ENCODE measurements around the gene MAP3K14. TPM values are rescaled to one million over a fixed set of nuclear protein-coding genes. Genes with fewer than 3 reads are reported as not detected.

MAP3K14 gene
- polyA plus RNA-seq, 3 donors = 1.4 to 29.9 (median 3.8) TPM

DNA sequence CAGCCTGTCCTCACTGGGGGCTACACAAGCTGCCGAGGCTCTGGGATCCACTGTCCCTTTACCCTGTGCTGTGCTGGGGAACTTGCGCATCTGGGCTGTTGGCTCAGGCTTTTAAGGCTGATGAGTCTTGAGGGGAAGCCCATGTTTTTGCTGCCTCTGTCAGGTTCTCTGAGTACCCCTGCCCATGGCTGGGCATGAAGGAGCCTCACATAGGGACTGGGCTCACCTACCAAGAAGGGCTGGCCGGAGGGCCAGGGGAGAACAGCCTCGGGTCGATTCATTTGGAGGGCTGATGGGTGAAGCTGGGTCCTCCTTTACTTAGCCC lies 80.6 kb downstream of the MAP3K14 start:
- peak overlapping the region in 1 of 2 donors; percentile 62 for H3K27ac ChIP-seq (ENCODE audit: low read depth in 1 of 2, low read length in 2 of 2)
- peaks cover 92 to 99% of the 10 kb centered on the region in 2 donors for H3K36me3 Mint-ChIP-seq
- DNase-seq = no peak
- peaks cover 50% of the 10 kb centered on the region for H3K4me1 Mint-ChIP-seq
- H3K27me3 Mint-ChIP-seq (ENCODE audit: low read depth in 3 of 3) = peaks cover 0 to 4% (median 4%) of the 10 kb centered on the region in 3 donors
- H4K20me1 ChIP-seq (ENCODE audit: insufficient read depth, low read length) = peaks cover 100% of the 10 kb centered on the region
- no peaks in the 10 kb centered on the region for H3K27me3 ChIP-seq (ENCODE audit: control insufficient read depth in 2 of 2, insufficient read depth in 2 of 2, low read length in 2 of 2)
- peaks cover 92 to 93% of the 10 kb centered on the region in 2 donors for H3K36me3 ChIP-seq (replicated peaks in 1 of 2; ENCODE audit: control insufficient read depth in 1 of 2, insufficient read depth in 2 of 2, low read length in 2 of 2)
- no peak overlapping the region for H3K4me3 Mint-ChIP-seq
- peaks cover 93% of the 10 kb centered on the region for H3K79me2 ChIP-seq (ENCODE audit: insufficient read depth, low read length)
- H2AFZ ChIP-seq (ENCODE audit: insufficient read depth, low read depth, low read length, poor library complexity, severe bottlenecking) = no peak overlapping the region
- TF ChIP-seq, protein P1, sequence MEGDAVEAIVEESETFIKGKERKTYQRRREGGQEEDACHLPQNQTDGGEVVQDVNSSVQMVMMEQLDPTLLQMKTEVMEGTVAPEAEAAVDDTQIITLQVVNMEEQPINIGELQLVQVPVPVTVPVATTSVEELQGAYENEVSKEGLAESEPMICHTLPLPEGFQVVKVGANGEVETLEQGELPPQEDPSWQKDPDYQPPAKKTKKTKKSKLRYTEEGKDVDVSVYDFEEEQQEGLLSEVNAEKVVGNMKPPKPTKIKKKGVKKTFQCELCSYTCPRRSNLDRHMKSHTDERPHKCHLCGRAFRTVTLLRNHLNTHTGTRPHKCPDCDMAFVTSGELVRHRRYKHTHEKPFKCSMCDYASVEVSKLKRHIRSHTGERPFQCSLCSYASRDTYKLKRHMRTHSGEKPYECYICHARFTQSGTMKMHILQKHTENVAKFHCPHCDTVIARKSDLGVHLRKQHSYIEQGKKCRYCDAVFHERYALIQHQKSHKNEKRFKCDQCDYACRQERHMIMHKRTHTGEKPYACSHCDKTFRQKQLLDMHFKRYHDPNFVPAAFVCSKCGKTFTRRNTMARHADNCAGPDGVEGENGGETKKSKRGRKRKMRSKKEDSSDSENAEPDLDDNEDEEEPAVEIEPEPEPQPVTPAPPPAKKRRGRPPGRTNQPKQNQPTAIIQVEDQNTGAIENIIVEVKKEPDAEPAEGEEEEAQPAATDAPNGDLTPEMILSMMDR (IDR thresholded peaks at IDR 0.05) = no peak
- 87% methylated on average over 4 of the region's 5 CpGs for WGBS (ENCODE audit: insufficient coverage)
- H3K4me1 ChIP-seq (ENCODE audit: control insufficient read depth in 1 of 2, insufficient read depth in 2 of 2, low read length in 2 of 2) = peaks cover 47% of the 10 kb centered on the region in 2 donors
- H3K9me3 ChIP-seq (replicated peaks in 1 of 2; ENCODE audit: control insufficient read depth in 1 of 2, insufficient read depth in 1 of 2, low read length in 2 of 2) = no peaks in the 10 kb centered on the region
- peak overlapping the region in 2 of 7 donors; percentile 20 to 86 for H3K27ac Mint-ChIP-seq
- no peak overlapping the region for H3K4me2 ChIP-seq (replicated peaks; ENCODE audit: extremely low read depth, low read length, poor library complexity, severe bottlenecking)
- H3K9ac ChIP-seq (ENCODE audit: insufficient read depth, low read length, poor library complexity, severe bottlenecking) = no peak overlapping the region
- peaks cover 0 to 1% (median 0%) of the 10 kb centered on the region in 7 donors for H3K9me3 Mint-ChIP-seq
- H3K4me3 ChIP-seq (replicated peaks in 1 of 3; ENCODE audit: low read depth in 2 of 3, low read length in 3 of 3) = no peak overlapping the region
- intact Hi-C loops (cut with micrococcal nuclease) = loop anchor here in 1 of 2 donors (5.0 kb wide), 1 partner anchor 34 kb away; no protein-coding TSS in a partner anchor

DNA sequence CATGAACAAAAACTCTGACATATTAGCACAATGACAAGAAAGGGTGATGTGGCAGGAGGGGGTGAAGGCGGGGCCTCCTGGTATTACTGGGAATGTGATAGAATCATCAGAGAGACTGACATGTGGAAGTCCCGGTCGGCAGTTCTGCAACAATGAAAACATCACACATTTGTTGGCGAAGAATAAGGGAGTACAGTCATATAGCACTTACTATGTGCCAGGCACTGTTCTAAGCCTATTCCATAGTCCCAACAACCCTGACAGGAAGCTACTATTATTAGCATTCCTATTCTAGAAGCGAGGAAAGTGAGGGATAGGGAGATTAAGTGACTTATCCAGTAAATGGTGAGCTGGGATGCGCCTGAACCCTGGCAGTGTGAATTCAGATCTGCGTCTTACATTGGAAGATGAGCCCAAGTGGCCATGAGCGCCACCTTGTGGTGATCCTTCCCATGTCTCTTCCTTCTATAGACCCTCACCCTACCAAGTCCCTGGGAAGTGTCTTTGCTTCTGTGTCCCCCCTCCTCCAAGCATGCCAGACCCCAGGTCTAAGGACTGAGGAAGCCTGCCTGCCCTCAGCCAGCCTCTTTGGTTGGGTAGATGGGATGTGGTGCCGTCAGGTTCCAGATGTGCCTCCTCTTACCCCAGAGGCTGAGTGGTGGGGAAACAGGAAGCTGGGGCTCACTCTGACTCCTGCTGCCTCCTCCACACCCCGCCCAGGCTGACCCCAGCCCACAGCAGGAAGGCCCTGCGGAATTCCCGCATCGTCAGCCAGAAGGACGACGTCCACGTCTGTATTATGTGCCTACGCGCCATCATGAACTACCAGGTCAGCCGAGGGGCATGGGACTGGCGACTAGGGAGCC lies 81.2 kb downstream of the MAP3K14 start:
- no peak overlapping the region for H3K9ac ChIP-seq (ENCODE audit: insufficient read depth, low read length, poor library complexity, severe bottlenecking)
- Mint-ChIP-seq H3K27me3 (ENCODE audit: low read depth in 3 of 3) (peaks cover 0 to 4% (median 4%) of the 10 kb centered on the region in 3 donors), H3K4me1 (peaks cover 56% of the 10 kb centered on the region), H3K4me3 (peak overlapping the region in 1 of 2 donors; percentile 65), H3K27ac (peak overlapping the region; percentile 76 to 90 (median 86)), H3K36me3 (peaks cover 89 to 93% of the 10 kb centered on the region in 2 donors), H3K9me3 (peaks cover 0 to 1% (median 0%) of the 10 kb centered on the region in 7 donors)
- peak overlapping the region; percentile 8 for H3K4me2 ChIP-seq (replicated peaks; ENCODE audit: extremely low read depth, low read length, poor library complexity, severe bottlenecking)
- H3K27me3 ChIP-seq (ENCODE audit: control insufficient read depth in 2 of 2, insufficient read depth in 2 of 2, low read length in 2 of 2) = no peaks in the 10 kb centered on the region
- peaks cover 87 to 90% of the 10 kb centered on the region in 2 donors for H3K36me3 ChIP-seq (replicated peaks in 1 of 2; ENCODE audit: control insufficient read depth in 1 of 2, insufficient read depth in 2 of 2, low read length in 2 of 2)
- no peaks in the 10 kb centered on the region for H3K9me3 ChIP-seq (replicated peaks in 1 of 2; ENCODE audit: control insufficient read depth in 1 of 2, insufficient read depth in 1 of 2, low read length in 2 of 2)
- peaks cover 94% of the 10 kb centered on the region for H3K79me2 ChIP-seq (ENCODE audit: insufficient read depth, low read length)
- 61% methylated on average over 12 of the region's 20 CpGs for WGBS (ENCODE audit: insufficient coverage)
- no peak overlapping the region for H2AFZ ChIP-seq (ENCODE audit: insufficient read depth, low read depth, low read length, poor library complexity, severe bottlenecking)
- intact Hi-C loops (cut with micrococcal nuclease) = loop anchor here (1.0 to 5.0 kb wide), 2 partner anchors 16 to 33 kb away; no protein-coding TSS in a partner anchor
- H4K20me1 ChIP-seq (ENCODE audit: insufficient read depth, low read length) = peaks cover 100% of the 10 kb centered on the region
- DNase-seq = peak; percentile 77 to 85 (median 78)
- H3K4me3 ChIP-seq (replicated peaks in 1 of 3; ENCODE audit: low read depth in 2 of 3, low read length in 3 of 3) = peak overlapping the region in 1 of 3 experiments; percentile 20
- TF ChIP-seq, protein P1 (IDR thresholded peaks at IDR 0.05) = peak; percentile 92
- H3K4me1 ChIP-seq (ENCODE audit: control insufficient read depth in 1 of 2, insufficient read depth in 2 of 2, low read length in 2 of 2) = peaks cover 53% of the 10 kb centered on the region in 2 donors
- peak overlapping the region; percentile 19 to 62 for H3K27ac ChIP-seq (ENCODE audit: low read depth in 1 of 2, low read length in 2 of 2)
